ENCODE data around the gene ERMP1.

DNA sequence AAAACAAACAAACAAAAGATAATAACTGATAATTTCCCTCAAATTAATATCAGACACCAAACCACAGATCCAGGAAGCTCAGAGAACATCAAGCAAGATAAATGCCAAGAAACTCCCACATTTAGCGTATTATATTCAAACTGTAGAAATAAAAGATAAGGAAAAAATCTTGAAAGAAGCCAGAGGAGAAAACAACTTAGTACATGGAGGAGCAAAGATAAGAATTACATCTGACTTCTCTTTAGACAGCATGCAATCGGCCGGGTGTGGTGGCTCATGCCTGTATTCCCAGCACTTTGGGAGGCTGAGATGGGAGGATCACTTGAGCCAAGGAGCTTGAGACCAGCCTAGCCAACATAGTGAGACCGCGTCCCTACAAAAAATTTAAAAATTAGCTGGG lies 40.5 kb upstream of the ERMP1 start:
- TF ChIP-seq, protein P1, sequence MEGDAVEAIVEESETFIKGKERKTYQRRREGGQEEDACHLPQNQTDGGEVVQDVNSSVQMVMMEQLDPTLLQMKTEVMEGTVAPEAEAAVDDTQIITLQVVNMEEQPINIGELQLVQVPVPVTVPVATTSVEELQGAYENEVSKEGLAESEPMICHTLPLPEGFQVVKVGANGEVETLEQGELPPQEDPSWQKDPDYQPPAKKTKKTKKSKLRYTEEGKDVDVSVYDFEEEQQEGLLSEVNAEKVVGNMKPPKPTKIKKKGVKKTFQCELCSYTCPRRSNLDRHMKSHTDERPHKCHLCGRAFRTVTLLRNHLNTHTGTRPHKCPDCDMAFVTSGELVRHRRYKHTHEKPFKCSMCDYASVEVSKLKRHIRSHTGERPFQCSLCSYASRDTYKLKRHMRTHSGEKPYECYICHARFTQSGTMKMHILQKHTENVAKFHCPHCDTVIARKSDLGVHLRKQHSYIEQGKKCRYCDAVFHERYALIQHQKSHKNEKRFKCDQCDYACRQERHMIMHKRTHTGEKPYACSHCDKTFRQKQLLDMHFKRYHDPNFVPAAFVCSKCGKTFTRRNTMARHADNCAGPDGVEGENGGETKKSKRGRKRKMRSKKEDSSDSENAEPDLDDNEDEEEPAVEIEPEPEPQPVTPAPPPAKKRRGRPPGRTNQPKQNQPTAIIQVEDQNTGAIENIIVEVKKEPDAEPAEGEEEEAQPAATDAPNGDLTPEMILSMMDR (IDR thresholded peaks at IDR 0.05; ENCODE audit: low read depth, low read length, poor library complexity, severe bottlenecking), result no peak
- TF ChIP-seq EZH2phosphoT487 (IDR thresholded peaks at IDR 0.05; ENCODE audit: borderline replicate concordance, low read length), result no peak

Data from DOHH2 (cell line).